ENCODE data around the gene RGS10. TPM values are rescaled to one million over a fixed set of nuclear protein-coding genes. Genes with fewer than 3 reads are reported as not detected.

The RGS10 gene
- total RNA-seq, 4 donors from 2014 or later, result 3.9 to 63.5 (median 13.2) TPM

- no peaks in the 10 kb centered on the region for H3K9me3 ChIP-seq
- H3K4me3 ChIP-seq, result no peak overlapping the region
- H3K27ac ChIP-seq, result peak overlapping the region in 1 of 4 donors; percentile 78
- DNase-seq, result no peak
- peaks cover 0 to 22% (median 9%) of the 10 kb centered on the region in 4 donors for H3K4me1 ChIP-seq
- TF ChIP-seq CTCF (IDR thresholded peaks at IDR 0.05) (no peak), POLR2A (IDR thresholded peaks at IDR 0.05) (no peak)
- no peaks in the 10 kb centered on the region for H3K27me3 ChIP-seq
- peaks cover 0 to 4% (median 0%) of the 10 kb centered on the region in 3 donors for H3K36me3 ChIP-seq
These were observed 42.3 kb downstream of the RGS10 start for GRCh38 chr10:119500123-119500795.

- H3K27ac ChIP-seq, result no peak overlapping the region
- no peak overlapping the region for H3K4me3 ChIP-seq
- H3K4me1 ChIP-seq, result peaks cover 0 to 22% (median 9%) of the 10 kb centered on the region in 4 donors
- no peaks in the 10 kb centered on the region for H3K27me3 ChIP-seq
- no peaks in the 10 kb centered on the region for H3K9me3 ChIP-seq
- H3K36me3 ChIP-seq, result peaks cover 0 to 4% (median 0%) of the 10 kb centered on the region in 3 donors
- TF ChIP-seq POLR2A (IDR thresholded peaks at IDR 0.05) (no peak), CTCF (IDR thresholded peaks at IDR 0.05) (no peak)
- DNase-seq, result no peak
These were observed 42.9 kb downstream of the RGS10 start for GRCh38 chr10:119499677-119500002.

GRCh38 chr10:119498889-119499676 is 43.4 kb downstream of the RGS10 start:
- Histone ChIP-seq H3K27ac (peak overlapping the region in 2 of 4 donors; percentile 1 to 38), H3K4me1 (peaks cover 0 to 22% (median 11%) of the 10 kb centered on the region in 4 donors), H3K9me3 (no peaks in the 10 kb centered on the region), H3K36me3 (peaks cover 0 to 4% (median 0%) of the 10 kb centered on the region in 3 donors), H3K27me3 (no peaks in the 10 kb centered on the region), H3K4me3 (no peak overlapping the region)
- no peak for DNase-seq
- no peak for TF ChIP-seq CTCF (IDR thresholded peaks at IDR 0.05)
- no peak for TF ChIP-seq POLR2A (IDR thresholded peaks at IDR 0.05)

- no peaks in the 10 kb centered on the region for H3K27me3 ChIP-seq
- DNase-seq, result no peak
- H3K27ac ChIP-seq, result no peak overlapping the region
- no peak for TF ChIP-seq POLR2A (IDR thresholded peaks at IDR 0.05)
- no peak for TF ChIP-seq CTCF (IDR thresholded peaks at IDR 0.05)
- no peak overlapping the region for H3K4me3 ChIP-seq
- peaks cover 0 to 17% (median 6%) of the 10 kb centered on the region in 4 donors for H3K4me1 ChIP-seq
- H3K9me3 ChIP-seq, result no peaks in the 10 kb centered on the region
- H3K36me3 ChIP-seq, result peaks cover 0 to 4% (median 0%) of the 10 kb centered on the region in 3 donors
These were observed 45.3 kb downstream of the RGS10 start for GRCh38 chr10:119497243-119497642.

GRCh38 chr10:119496273-119496672 is 46.2 kb downstream of the RGS10 start:
- Histone ChIP-seq H3K27me3 (no peaks in the 10 kb centered on the region), H3K9me3 (no peaks in the 10 kb centered on the region), H3K4me1 (peaks cover 0 to 20% (median 3%) of the 10 kb centered on the region in 4 donors), H3K4me3 (no peak overlapping the region), H3K27ac (peak overlapping the region in 2 of 4 donors; percentile 22 to 50), H3K36me3 (peaks cover 0 to 4% (median 0%) of the 10 kb centered on the region in 3 donors)
- peak in 1 of 3 donors; percentile 39 for DNase-seq
- no peak for TF ChIP-seq CTCF (IDR thresholded peaks at IDR 0.05)
- TF ChIP-seq POLR2A (IDR thresholded peaks at IDR 0.05), result no peak
